Lower lobe of right lung (tissue), 2 donors: Measurements from ENCODE around the gene METTL24. TPM values are rescaled to one million over a fixed set of nuclear protein-coding genes. Genes with fewer than 3 reads are reported as not detected.

Experiments
- ATAC-seq, 2 donors: fragments of 200-7000 bp; cut with Tn5 transposase; one replicate each; pipeline ENCODE4 v1.9.1; 2020 to 2022; ENCODE audit warnings: mild to moderate bottlenecking in 2 of 2, moderate library complexity in 2 of 2
- DNase-seq: peaks from one replicate; pipeline ENCODE4 v3.0.0-alpha.2; 2020
- H3K27ac ChIP-seq: fragments of 200-600 bp; one replicate; pipeline ENCODE4 v1.8.0; 2022
- H3K27me3 ChIP-seq: fragments of 200-600 bp; one replicate; pipeline ENCODE4 v1.8.0; 2022; ENCODE audit warnings: low read depth
- H3K36me3 ChIP-seq: fragments of 200-600 bp; one replicate; pipeline ENCODE4 v1.8.0; 2022; ENCODE audit warnings: mild to moderate bottlenecking
- H3K4me1 ChIP-seq: fragments of 200-600 bp; one replicate; pipeline ENCODE4 v1.8.0; 2022
- H3K4me3 ChIP-seq: fragments of 200-600 bp; one replicate; pipeline ENCODE4 v1.8.0; 2022; ENCODE audit warnings: mild to moderate bottlenecking
- H3K9me3 ChIP-seq: fragments of 200-600 bp; one replicate; pipeline ENCODE4 v1.8.0; 2022
- intact Hi-C: fragments of 100-400 bp; cut with DNase I; formaldehyde crosslinking; loops from one replicate; pipeline ENCODE4 v1.11.0; 2022
- total RNA-seq: library from RNA; stranded (reverse); fragmentation: NEBNext Ultra II Directional; extraction: Animal tissue kit (Norgen Biotek cat#: 25700); gene quantifications from one replicate; pipeline ENCODE4 v1.2.1, GENCODE V29; 2021
- TF ChIP-seq, protein P1 (sequence below): fragments of 200-600 bp; IDR thresholded peaks from one replicate; pipeline ENCODE4 v1.8.0; 2022; ENCODE audit warnings: antibody characterized with exemption, mild to moderate bottlenecking
- donor health status: DM: no; HTN: yes; CAD: no; lungs with severe emphysema.

METTL24 gene
- total RNA-seq, 1 donor from 2014 or later: 2.8 TPM

GRCh38 chr6:110195639-110196038, 162.5 kb downstream of the METTL24 start:
- no peak for DNase-seq
- intact Hi-C loops: no loop called here
- ATAC-seq: no peak

More at GRCh38 chr6:110195639-110196038, 162.5 kb downstream of the METTL24 start:
- Histone ChIP-seq H3K4me1 (no peaks in the 10 kb centered on the region), H3K27ac (no peak overlapping the region), H3K27me3 (no peaks in the 10 kb centered on the region), H3K4me3 (no peak overlapping the region), H3K36me3 (peaks cover 16% of the 10 kb centered on the region), H3K9me3 (no peaks in the 10 kb centered on the region)
- TF ChIP-seq, protein P1, sequence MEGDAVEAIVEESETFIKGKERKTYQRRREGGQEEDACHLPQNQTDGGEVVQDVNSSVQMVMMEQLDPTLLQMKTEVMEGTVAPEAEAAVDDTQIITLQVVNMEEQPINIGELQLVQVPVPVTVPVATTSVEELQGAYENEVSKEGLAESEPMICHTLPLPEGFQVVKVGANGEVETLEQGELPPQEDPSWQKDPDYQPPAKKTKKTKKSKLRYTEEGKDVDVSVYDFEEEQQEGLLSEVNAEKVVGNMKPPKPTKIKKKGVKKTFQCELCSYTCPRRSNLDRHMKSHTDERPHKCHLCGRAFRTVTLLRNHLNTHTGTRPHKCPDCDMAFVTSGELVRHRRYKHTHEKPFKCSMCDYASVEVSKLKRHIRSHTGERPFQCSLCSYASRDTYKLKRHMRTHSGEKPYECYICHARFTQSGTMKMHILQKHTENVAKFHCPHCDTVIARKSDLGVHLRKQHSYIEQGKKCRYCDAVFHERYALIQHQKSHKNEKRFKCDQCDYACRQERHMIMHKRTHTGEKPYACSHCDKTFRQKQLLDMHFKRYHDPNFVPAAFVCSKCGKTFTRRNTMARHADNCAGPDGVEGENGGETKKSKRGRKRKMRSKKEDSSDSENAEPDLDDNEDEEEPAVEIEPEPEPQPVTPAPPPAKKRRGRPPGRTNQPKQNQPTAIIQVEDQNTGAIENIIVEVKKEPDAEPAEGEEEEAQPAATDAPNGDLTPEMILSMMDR: no peak

Other genes with a start within 250 kb of the METTL24 start
- 4.3 TPM for gene WASF1, start 178.7 kb downstream of the METTL24 start, total RNA-seq
- 27.9 TPM for gene CDC40, start 177.9 kb downstream of the METTL24 start, total RNA-seq
- gene DDO, start 57.2 kb upstream of the METTL24 start, total RNA-seq: 10.8 TPM
- 0.80 TPM for gene SLC22A16, start 118.3 kb upstream of the METTL24 start, total RNA-seq